ENCODE results near the gene HENMT1. TPM values are rescaled to one million over a fixed set of nuclear protein-coding genes. Genes with fewer than 3 reads are reported as not detected.
"Not testable (repeated sequence)": the region's sequence is repeated elsewhere in the genome, so short reads cannot be mapped to it uniquely, and the experiment has no call there.

The HENMT1 gene
- total RNA-seq, 1 experiment from 2014 or later, result not detected

DNA sequence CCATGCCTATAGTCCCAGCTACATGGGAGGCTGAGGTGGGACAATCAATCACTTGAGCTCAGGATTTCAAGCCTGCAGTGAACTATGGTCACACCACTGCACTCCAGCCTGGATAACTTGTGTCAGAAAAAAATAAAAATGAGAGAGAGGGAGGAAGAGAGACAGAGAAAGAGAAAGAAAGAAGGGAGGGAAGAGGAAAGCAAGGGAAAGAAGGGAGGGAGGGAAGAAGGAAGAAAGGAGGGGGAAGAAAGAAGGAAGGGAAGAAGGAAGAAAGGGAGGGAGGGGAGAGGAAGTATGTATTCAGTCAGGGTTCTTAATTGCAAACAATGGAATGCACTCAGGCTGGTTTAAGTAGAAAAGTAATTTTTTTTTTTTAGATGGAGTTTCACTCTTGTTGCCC lies 7.9 kb upstream of the HENMT1 start:
- POLR2A ChIA-PET, result no interaction called here
- DNase-seq (ENCODE audit: low read depth, low spot score) (no peak), ATAC-seq (no peak)
- no peak overlapping the region for H3K27ac ChIP-seq (ENCODE audit: low read depth, low read length)
- no peaks in the 10 kb centered on the region for H3K9me2 ChIP-seq (ENCODE audit: insufficient read depth)
- no peaks in the 10 kb centered on the region for H3K36me3 ChIP-seq (ENCODE audit: control insufficient read depth in 1 of 2, insufficient read depth in 2 of 2, low read length in 2 of 2)
- intact Hi-C loops (cut with micrococcal nuclease), result no loop called here
- no peak overlapping the region for H3K9ac ChIP-seq (ENCODE audit: low read length)
- CTCF ChIA-PET, result no interaction called here
- H3K4me3 ChIP-seq (replicated peaks in 1 of 2; ENCODE audit: low read depth in 1 of 2, low read length in 2 of 2), result no peak overlapping the region
- RAD21 ChIA-PET (ENCODE audit: low non-redundant PET in 1 of 2, low total read pairs in 2 of 2, uncharacterized antibody in 2 of 2, unreplicated experiment in 2 of 2), result no interaction called here
- no peaks in the 10 kb centered on the region for H3K27me3 ChIP-seq (ENCODE audit: insufficient read depth, low read length)
- no peaks in the 10 kb centered on the region for H4K20me1 ChIP-seq (ENCODE audit: insufficient read depth)
- no peak overlapping the region for H2AFZ ChIP-seq (ENCODE audit: low read depth, low read length, poor library complexity, severe bottlenecking)
- no peaks in the 10 kb centered on the region for H3K79me2 ChIP-seq (ENCODE audit: insufficient read depth, low read length)
- TF ChIP-seq ZFX (IDR thresholded peaks at IDR 0.05) (no peak), TCF7L2 (IDR thresholded peaks at IDR 0.05; ENCODE audit: borderline replicate concordance, extremely low read depth, insufficient read depth, insufficient read length) (no peak), JUND (IDR thresholded peaks at IDR 0.05) (no peak), POLR2A (IDR thresholded peaks at IDR 0.05; ENCODE audit: borderline replicate concordance, extremely low read depth, insufficient read depth, insufficient read length) (no peak), SRF (IDR thresholded peaks at IDR 0.05; ENCODE audit: low read depth) (no peak), ZNF274 (IDR thresholded peaks at IDR 0.05; ENCODE audit: low read depth, low read length) (no peak), YY1 (IDR thresholded peaks at IDR 0.05; ENCODE audit: extremely low read depth, insufficient replicate concordance, low read depth, low read length) (no peak), ELF1 (IDR thresholded peaks at IDR 0.05; ENCODE audit: borderline replicate concordance, low read depth) (no peak), EZH2phosphoT487 (IDR thresholded peaks at IDR 0.05; ENCODE audit: borderline replicate concordance) (no peak)
- TF ChIP-seq, protein P1, sequence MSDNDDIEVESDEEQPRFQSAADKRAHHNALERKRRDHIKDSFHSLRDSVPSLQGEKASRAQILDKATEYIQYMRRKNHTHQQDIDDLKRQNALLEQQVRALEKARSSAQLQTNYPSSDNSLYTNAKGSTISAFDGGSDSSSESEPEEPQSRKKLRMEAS (IDR thresholded peaks at IDR 0.05), result no peak
- TF ChIP-seq, protein P2, sequence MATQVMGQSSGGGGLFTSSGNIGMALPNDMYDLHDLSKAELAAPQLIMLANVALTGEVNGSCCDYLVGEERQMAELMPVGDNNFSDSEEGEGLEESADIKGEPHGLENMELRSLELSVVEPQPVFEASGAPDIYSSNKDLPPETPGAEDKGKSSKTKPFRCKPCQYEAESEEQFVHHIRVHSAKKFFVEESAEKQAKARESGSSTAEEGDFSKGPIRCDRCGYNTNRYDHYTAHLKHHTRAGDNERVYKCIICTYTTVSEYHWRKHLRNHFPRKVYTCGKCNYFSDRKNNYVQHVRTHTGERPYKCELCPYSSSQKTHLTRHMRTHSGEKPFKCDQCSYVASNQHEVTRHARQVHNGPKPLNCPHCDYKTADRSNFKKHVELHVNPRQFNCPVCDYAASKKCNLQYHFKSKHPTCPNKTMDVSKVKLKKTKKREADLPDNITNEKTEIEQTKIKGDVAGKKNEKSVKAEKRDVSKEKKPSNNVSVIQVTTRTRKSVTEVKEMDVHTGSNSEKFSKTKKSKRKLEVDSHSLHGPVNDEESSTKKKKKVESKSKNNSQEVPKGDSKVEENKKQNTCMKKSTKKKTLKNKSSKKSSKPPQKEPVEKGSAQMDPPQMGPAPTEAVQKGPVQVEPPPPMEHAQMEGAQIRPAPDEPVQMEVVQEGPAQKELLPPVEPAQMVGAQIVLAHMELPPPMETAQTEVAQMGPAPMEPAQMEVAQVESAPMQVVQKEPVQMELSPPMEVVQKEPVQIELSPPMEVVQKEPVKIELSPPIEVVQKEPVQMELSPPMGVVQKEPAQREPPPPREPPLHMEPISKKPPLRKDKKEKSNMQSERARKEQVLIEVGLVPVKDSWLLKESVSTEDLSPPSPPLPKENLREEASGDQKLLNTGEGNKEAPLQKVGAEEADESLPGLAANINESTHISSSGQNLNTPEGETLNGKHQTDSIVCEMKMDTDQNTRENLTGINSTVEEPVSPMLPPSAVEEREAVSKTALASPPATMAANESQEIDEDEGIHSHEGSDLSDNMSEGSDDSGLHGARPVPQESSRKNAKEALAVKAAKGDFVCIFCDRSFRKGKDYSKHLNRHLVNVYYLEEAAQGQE (IDR thresholded peaks at IDR 0.05; ENCODE audit: low read depth), result no peak
- no peaks in the 10 kb centered on the region for H3K4me1 ChIP-seq (ENCODE audit: control insufficient read depth in 1 of 2, insufficient read depth in 2 of 2, low read length in 2 of 2)
- no TSS peak for BruUV-seq (replicated peaks)
- no peaks in the 10 kb centered on the region for H3K9me3 ChIP-seq (ENCODE audit: control insufficient read depth in 1 of 2, insufficient read depth in 1 of 2, low read depth in 1 of 2, low read length in 2 of 2)
- no peak overlapping the region for H3K4me2 ChIP-seq (ENCODE audit: low read length)

DNA sequence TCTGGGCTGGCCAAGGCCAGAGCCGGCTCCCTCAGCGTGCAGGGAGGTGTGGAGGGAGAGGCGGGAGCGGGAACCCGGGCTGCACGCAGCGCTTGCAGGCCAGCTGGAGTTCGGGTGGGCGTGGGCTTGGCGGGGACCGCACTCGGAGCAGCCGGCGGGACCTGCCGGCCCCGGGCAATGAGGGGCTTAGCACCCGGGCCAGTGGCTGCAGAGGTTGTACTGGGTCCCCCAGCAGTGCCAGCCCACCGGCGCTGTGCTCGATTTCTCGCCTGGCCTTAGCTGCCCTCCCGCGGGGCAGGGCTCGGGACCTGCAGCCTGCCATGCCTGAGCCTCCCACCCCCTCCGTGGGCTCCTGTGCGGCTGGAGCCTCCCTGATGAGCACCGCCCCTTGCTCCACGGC lies 6.5 kb upstream of the HENMT1 start:
- RAD21 ChIA-PET (ENCODE audit: low non-redundant PET in 1 of 2, low total read pairs in 2 of 2, uncharacterized antibody in 2 of 2, unreplicated experiment in 2 of 2); H3K9me2 ChIP-seq (ENCODE audit: insufficient read depth); POLR2A ChIA-PET: not testable (repeated sequence)

More for the DNA sequence above, 6.5 kb upstream of the HENMT1 start:
- CTCF ChIA-PET; BruUV-seq (replicated peaks); H3K27me3 ChIP-seq (ENCODE audit: insufficient read depth, low read length); H4K20me1 ChIP-seq (ENCODE audit: insufficient read depth); DNase-seq (ENCODE audit: low read depth, low spot score); H3K4me3 ChIP-seq (replicated peaks in 1 of 2; ENCODE audit: low read depth in 1 of 2, low read length in 2 of 2); H2AFZ ChIP-seq (ENCODE audit: low read depth, low read length, poor library complexity, severe bottlenecking); H3K4me2 ChIP-seq (ENCODE audit: low read length); ATAC-seq; H3K79me2 ChIP-seq (ENCODE audit: insufficient read depth, low read length); H3K27ac ChIP-seq (ENCODE audit: low read depth, low read length); H3K9ac ChIP-seq (ENCODE audit: low read length); H3K4me1 ChIP-seq (ENCODE audit: control insufficient read depth in 1 of 2, insufficient read depth in 2 of 2, low read length in 2 of 2); H3K36me3 ChIP-seq (ENCODE audit: control insufficient read depth in 1 of 2, insufficient read depth in 2 of 2, low read length in 2 of 2); intact Hi-C loops (cut with micrococcal nuclease); H3K9me3 ChIP-seq (ENCODE audit: control insufficient read depth in 1 of 2, insufficient read depth in 1 of 2, low read depth in 1 of 2, low read length in 2 of 2): not testable (repeated sequence)
